NCI-H1417 treated with DMSO at 0.1 percent for 48 hours (cell line): Measurements from ENCODE around the gene SYNRG.

ENCODE experiments used
- DNase-seq: peaks from one replicate; lab custom pipeline; 2025; lab: John Stamatoyannopoulos, UW

SYNRG gene

DNA sequence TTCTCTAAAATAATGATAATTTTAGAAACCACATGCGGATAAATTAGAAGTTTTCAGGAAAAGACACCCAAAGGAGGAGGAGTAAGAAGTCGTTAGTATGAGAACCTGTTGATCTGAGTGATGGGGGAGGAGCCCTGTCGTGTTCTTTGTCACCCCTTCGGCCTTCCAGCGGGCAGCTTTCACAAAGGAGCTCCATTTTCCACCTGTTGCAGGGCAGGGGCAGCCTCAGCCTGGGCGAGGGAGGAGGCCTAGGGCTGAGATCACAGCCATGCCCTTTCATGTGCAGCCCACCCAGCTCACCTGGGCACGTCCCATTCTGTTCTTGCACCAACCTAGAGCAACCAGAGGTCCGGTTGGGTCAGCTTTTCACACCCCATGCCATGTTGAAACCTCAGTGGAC lies 114.2 kb downstream of the SYNRG start:
- no peak for DNase-seq

- DNase-seq, result no peak
Measured at GRCh38 chr17:37494401-37494831, 114.8 kb downstream of the SYNRG start.

DNA sequence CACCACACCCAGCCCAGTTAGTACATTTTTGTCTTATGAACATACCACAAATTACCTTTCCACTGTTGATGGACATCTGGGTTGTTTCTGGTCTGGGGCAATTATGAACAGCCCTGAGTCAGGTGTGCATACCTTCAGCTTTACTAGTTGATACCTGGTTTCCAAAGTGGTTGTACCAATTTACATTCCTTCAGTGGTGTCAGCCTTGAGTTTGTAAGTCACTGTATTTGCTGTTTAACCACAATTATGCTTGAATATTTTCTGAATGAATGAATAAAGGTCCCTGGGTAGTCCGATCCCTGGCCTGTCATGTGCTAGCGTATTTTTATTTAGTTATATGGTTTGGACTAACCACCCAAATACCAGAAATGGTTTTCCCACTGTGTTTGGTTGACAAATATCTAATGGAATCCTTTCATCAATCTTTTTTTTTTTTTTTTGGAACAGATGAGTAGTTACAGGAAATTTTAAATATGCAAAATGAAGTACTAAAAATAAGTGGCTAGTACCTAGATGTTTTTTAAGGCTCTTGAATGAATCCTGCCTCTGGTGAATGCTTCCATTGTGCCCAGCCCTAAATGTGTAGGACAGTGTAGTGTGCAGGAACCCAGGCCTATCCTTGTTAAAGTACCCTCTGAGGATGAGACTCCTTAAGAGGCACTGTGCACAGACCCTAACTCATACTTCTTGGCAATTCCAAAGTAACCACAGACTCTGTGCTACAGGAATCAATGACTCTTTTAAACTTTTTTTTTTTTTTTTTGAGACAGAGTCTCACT lies 115.8 kb downstream of the SYNRG start:
- no peak for DNase-seq

GRCh38 chr17:37492167-37492566 lies 117.1 kb downstream of the SYNRG start:
- DNase-seq, result no peak

- DNase-seq, result no peak
Measured at GRCh38 chr17:37490638-37491614, 118.3 kb downstream of the SYNRG start.

DNA sequence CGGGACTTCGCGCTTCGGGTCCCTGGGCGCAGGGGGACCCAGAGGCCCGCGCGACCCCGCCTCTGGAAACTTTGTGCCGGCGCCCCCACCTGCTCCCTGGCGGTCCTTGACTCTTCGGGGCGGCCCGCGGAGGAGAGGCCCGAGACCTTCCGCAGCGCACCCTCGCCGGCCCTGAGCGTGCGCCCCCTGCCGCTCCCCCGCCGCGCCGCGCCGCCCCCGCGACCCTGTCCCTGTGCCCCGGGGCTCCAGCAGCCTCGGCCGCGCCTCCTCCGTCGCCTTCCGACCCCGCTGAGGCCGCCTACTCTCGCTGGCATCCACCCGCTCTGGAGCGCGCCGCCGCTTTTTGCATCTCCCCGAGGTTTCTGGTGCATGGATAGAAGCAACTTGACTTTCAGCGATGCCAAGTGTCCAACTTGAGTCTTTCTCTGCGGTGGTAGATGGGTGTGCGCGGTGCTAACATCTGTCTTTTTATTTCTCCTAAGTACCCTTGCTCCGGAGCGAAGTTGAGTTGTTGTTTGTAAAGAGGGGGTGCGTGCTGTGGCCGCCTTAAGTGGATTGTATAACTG lies 119.1 kb downstream of the SYNRG start:
- no peak for DNase-seq

DNA sequence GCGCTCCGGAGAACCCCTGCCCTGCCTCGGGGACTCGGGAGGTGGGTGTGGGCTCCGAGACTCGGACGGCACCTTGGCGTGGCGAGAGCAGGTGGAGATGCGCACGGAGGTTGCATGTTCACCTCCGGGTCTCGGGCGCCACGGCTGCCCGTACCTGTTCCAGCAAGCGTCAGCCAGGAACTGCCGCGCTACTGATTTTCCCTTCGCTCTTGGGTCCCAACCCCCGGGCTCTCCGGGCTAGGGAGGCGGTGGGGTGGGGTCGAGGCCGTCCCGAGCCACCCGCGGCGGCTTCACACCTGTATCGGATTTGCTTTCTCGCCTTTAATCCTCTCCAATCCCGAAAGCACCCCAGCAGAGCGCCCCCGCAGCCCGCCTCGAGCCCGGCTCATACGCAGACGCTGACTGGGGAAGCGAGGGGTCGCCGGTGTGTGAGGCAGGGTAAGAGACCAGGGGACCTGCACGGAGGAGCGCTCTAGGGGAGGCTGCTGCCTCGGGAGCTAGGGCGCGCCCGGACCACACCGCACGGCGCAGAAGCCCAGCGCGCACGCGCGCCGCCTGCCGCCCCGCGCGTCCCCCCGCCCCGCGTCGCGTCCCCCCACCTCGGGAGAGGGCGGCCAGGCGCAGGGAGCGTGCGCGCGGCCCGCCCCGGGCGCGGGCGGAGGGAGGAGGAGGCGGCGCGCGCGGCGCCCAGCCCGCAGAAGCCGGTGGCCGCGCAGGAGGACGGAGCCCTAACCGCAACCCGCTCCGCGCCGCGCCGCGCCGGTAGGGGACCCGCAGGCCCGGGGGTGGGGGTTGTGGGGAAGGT lies 119.8 kb downstream of the SYNRG start, which contains the start of gene DUSP14:
TSS of gene DUSP14 (plus strand) at position 695 of the 805 bp plus-strand sequence. CDS start 22,382 bp downstream, outside the sequence.
- no peak for DNase-seq

DNA sequence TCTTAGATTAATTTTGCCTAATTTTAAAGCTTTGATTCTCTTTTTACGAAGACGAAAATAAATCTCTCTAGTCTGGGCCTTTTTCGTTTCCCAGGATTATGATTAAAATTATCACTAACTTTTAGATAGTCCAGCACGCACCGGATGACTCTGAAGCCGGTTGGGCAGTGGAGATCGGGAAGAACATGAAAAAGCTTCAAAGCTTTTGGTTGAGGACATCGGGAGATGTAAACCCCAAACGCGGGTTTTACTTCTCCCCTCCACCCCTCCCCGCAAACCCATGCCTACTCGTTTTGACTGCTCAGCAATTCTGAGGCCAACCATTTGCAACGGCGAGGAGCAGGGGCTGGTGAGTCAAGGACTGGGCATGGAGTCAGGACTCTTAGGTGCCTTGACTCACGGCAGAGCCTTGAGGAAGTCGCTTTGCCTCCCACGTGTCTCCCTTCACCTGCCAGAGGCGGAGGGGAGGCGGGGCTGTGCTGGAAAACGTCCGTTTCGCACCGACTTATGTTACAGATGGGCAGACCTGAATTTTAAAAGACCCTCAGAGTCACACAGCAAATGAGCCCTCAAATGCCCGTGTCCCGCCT lies 120.5 kb downstream of the SYNRG start:
- no peak for DNase-seq

- no peak for DNase-seq
Measured at GRCh38 chr17:37488009-37488604, 121.1 kb downstream of the SYNRG start.

DNA sequence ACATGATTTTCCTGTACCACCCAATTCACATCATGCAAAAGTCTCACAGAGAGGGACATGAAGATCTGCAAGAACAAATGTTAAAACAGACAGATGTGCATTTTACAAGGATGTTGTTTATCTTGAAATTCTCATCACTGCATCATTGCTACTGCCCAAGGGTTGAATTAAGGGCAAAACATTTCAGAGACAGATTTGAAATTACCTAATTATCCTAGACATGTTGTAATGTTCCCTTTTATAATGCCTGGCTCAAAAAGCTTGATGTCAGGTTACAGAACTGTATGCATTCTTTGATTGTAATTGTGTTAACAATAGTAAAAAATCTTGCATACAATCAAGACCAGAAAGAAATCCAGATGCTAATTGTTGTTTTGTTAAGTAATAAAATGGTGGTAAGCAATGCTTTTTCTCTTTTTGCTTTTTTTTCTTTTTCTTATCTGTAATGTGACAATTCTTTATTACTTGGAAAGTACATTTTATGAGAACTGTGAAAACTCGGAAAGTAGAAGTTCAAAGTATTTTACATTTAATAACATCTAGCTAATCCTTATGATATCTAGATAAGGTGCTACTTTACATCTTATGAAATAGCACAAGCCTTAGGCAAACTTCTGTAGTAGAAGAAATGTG lies 123.2 kb downstream of the SYNRG start:
- DNase-seq, result no peak

GRCh38 chr17:37483311-37484039 lies 125.7 kb downstream of the SYNRG start:
- DNase-seq, result no peak

DNA sequence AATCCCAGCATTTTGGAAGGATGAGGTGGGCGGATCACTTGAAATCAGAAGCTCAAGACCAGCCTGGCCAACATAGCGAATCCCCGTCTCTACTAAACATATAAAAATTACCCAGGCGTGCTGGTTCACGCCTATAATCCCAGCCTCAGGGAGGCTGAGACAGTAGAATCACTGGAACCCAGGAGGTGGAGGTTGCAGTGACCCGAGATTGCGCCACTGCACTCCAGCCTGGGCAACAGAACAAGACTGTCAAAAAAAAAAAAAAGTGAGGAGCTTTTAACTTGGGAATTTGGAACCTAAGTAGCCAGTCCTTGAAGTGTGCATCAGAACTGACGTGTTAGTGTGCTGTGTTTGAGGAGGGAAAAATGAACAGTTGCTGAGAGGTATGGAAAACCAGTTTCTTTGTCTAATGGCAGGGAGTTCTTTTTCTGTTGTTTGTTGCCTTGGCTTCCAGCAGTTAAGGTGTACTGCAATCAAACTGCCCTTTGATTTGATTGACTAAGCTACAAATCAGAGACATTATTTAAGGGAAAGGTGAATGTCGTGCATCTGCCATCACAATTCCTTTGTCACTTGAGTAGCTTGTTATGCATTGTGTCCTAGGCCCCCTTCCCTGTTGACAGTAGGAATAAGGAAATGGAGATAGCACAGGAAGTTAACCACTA lies 128.1 kb downstream of the SYNRG start:
- no peak for DNase-seq

- no peak for DNase-seq
Measured at GRCh38 chr17:37480427-37480826, 128.8 kb downstream of the SYNRG start.

DNA sequence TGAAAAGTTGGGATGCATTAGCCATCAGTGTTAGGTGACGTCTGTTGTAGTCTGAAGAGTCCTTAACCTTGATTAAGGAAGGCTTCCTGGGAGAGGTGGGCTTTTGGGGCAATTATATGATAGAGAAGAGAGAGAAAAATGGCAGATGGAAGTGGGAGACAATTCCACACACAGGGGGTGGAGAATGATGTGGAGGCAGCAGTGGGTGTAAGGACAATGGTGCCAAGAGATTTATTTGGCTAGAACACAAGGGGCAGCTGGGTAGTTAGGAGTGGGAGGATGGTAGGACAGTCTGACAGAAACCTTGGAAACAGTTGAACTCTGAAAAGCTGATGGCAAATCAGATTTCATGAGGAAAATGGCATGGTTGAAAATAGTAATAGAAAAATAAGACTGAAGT lies 130.2 kb downstream of the SYNRG start:
- DNase-seq, result no peak

DNA sequence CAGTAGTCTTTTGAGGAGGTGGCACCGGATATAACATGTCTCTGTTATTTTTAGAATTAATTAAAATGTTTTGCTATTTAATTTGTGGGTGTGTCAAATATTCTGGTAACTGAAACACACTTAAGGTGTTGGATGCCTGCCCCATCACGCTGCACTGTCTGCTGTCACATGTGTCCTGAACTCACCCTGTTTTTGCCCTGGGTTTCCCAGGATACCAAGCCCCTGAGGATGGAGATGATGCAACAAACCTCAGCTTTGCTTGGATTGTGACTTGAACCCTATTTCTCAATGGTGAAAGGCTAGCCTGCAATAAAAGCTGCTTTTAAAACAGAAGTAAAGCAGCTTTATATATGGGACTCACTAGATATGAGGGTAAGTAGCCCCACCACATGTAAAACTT lies 131.0 kb downstream of the SYNRG start:
- DNase-seq, result no peak

DNA sequence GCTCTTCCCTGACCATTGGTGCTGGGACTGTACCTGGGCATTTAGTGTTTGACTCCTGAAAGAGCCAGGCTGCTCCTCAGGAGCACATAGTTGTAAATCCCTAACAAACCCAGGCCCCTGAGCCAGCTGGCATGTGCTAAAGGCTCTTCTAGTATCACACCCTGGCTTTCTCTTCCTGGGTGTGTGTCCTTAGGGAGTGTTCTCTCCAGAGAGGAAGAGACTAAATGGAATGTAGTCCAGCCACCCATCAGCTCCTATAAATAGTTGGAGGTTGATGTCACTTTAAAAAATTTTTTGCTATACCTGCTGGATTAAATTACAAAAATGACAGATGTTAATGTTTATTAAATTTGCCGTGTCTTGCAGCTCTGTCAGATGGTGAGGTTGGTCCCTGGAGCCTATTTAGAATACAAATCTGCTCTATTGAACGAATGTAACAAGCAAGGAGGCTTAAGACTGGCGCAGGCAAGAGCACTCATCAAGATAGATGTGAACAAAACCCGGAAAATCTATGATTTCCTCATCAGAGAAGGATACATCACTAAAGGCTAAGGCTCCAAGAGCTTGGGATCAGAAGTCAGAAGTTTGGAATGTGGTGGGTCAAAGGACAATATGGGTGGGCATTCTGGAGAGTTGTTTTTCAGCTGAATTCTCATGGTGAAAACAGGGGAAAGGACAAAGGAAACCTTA lies 132.6 kb downstream of the SYNRG start:
- DNase-seq, result no peak

- no peak for DNase-seq
Measured at GRCh38 chr17:37475731-37476420, 133.3 kb downstream of the SYNRG start.

DNA sequence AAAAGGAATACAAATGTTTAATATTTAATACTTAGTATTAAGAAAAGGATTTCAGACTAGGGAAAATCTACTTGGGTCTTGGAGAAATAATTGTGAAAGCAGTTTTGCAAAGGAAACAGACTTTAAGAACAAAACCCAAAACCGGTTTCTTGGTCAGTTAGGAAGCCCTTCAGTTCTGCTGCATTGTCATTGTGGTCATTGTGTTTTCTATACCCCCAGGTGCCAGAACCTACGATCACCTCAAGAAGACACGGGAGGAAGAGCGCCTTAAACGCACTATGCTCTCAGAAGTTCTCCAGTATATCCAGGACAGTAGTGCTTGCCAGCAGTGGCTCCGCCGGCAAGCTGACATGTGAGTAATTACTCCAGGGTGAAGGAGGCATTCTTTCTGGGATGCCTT lies 139.0 kb downstream of the SYNRG start:
- no peak for DNase-seq
